Measurements from ENCODE around the gene GC. TPM values are rescaled to one million over a fixed set of nuclear protein-coding genes. Genes with fewer than 3 reads are reported as not detected.
"Not testable (repeated sequence)": the region's sequence is repeated elsewhere in the genome, so short reads cannot be mapped to it uniquely, and the experiment has no call there.

The GC gene
- total RNA-seq, 1 donor from 2014 or later, result not detected

DNA sequence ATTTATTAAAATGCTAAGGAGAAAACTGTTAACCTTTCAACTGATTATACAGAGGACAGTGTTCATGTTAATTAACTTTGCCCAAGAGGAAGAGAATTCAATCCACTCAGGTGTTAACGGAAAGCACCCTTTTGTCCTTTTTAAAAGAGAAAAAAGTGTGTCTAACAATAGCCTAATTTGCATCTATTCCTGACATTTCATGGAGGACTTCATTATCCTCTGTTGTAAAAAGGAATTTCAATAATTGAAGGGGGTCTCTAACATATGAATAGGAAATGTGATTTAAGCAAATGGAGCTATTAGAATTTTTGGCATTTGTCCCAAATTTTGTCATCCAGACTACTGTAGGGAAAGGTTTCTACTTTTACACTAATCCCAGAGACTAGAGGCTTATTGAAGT lies 44.6 kb upstream of the GC start:
- no peak overlapping the region for H3K27ac Mint-ChIP-seq (ENCODE audit: unreplicated experiment)
- no peaks in the 10 kb centered on the region for H3K36me3 Mint-ChIP-seq (ENCODE audit: unreplicated experiment)
- no peak overlapping the region for H3K4me3 Mint-ChIP-seq (ENCODE audit: unreplicated experiment)
- H3K9me3 Mint-ChIP-seq (ENCODE audit: unreplicated experiment), result no peaks in the 10 kb centered on the region
- no peaks in the 10 kb centered on the region for H3K4me1 Mint-ChIP-seq (ENCODE audit: unreplicated experiment)
- no peak for DNase-seq (ENCODE audit: extremely low spot score, unreplicated experiment)
- TF ChIP-seq, protein P1, sequence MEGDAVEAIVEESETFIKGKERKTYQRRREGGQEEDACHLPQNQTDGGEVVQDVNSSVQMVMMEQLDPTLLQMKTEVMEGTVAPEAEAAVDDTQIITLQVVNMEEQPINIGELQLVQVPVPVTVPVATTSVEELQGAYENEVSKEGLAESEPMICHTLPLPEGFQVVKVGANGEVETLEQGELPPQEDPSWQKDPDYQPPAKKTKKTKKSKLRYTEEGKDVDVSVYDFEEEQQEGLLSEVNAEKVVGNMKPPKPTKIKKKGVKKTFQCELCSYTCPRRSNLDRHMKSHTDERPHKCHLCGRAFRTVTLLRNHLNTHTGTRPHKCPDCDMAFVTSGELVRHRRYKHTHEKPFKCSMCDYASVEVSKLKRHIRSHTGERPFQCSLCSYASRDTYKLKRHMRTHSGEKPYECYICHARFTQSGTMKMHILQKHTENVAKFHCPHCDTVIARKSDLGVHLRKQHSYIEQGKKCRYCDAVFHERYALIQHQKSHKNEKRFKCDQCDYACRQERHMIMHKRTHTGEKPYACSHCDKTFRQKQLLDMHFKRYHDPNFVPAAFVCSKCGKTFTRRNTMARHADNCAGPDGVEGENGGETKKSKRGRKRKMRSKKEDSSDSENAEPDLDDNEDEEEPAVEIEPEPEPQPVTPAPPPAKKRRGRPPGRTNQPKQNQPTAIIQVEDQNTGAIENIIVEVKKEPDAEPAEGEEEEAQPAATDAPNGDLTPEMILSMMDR (IDR thresholded peaks at IDR 0.05), result no peak
- H3K27me3 Mint-ChIP-seq (ENCODE audit: unreplicated experiment), result peaks cover 3% of the 10 kb centered on the region

DNA sequence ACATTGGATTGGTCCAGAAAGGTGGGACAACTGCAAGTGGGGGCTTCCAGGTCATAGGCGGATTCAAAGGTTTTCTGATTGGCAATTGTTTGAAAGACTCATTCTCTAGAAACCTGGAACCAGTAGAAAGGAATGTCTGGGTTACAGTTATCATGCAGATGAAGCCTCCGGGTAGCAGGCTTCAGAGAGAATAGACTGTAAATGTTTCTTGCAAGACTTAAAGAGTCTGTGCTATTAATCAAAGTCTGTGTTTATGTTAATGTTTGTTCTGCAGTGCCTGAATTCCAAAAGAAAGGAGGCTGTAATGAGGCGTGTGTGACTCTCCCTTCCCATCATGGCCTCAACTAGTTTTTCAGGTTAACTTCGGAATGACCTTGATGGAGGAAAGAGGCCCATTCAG lies 43.9 kb upstream of the GC start:
- Mint-ChIP-seq H3K27me3 (ENCODE audit: unreplicated experiment) (no peaks in the 10 kb centered on the region), H3K27ac (ENCODE audit: unreplicated experiment) (no peak overlapping the region), H3K4me3 (ENCODE audit: unreplicated experiment) (no peak overlapping the region), H3K36me3 (ENCODE audit: unreplicated experiment) (no peaks in the 10 kb centered on the region), H3K9me3 (ENCODE audit: unreplicated experiment) (no peaks in the 10 kb centered on the region), H3K4me1 (ENCODE audit: unreplicated experiment) (no peaks in the 10 kb centered on the region)
- TF ChIP-seq, protein P1 (IDR thresholded peaks at IDR 0.05), result no peak
- no peak for DNase-seq (ENCODE audit: extremely low spot score, unreplicated experiment)

DNA sequence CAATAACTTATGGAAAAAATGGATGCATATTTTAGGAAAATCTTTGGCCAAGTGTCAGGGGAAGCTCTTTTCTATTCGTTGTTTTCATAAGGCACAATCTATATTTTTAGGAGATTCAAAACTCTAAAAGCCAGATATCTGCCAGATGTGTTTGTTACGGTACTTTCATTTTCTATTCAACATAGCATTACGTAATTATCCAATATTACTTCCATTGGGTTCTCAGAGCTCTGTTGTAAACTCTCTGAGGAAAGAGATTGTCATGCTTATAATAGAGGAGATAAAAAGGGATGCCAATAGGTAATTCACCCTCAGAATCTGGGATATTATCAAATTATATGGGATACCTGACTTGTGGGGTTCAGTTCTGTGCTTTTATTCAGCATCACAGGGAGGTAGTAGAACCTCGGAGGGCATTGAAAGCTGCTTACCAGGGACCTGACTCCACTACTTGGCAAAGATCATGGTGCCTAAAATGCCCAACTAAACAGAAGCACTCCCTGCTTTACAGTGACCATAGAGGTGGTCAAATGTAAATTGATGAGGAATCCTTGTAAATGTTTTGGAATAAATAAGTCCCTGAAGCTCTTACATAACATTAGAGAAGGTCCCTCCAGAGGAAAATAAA lies 32.9 kb upstream of the GC start:
- H3K36me3 Mint-ChIP-seq (ENCODE audit: unreplicated experiment), result no peaks in the 10 kb centered on the region
- no peak overlapping the region for H3K4me3 Mint-ChIP-seq (ENCODE audit: unreplicated experiment)
- no peaks in the 10 kb centered on the region for H3K9me3 Mint-ChIP-seq (ENCODE audit: unreplicated experiment)
- TF ChIP-seq, protein P1 (IDR thresholded peaks at IDR 0.05), result no peak
- H3K27ac Mint-ChIP-seq (ENCODE audit: unreplicated experiment), result no peak overlapping the region
- H3K27me3 Mint-ChIP-seq (ENCODE audit: unreplicated experiment), result no peaks in the 10 kb centered on the region
- no peak for DNase-seq (ENCODE audit: extremely low spot score, unreplicated experiment)
- no peaks in the 10 kb centered on the region for H3K4me1 Mint-ChIP-seq (ENCODE audit: unreplicated experiment)

DNA sequence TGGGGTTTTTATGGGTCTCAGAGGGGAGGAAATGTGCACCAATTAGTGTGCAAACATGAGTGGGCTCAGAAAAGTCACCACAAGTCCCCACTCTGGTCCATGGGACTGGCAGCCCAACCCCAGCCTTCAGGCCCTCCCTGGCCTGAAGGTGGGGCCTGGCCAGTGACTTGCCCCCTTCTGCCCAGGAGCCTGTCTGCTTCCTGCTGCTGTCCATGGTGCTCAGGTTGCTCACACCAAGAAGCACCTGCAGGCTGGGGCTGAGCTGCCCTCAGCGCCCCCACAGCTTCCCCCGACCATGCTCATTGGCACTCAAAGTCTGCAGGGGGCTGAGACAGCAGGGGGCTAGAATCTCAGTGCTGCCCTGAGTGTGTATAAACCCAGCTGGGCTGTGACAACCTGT lies 30.6 kb upstream of the GC start:
- Mint-ChIP-seq H3K36me3 (ENCODE audit: unreplicated experiment) (no peaks in the 10 kb centered on the region), H3K27me3 (ENCODE audit: unreplicated experiment) (no peaks in the 10 kb centered on the region), H3K4me1 (ENCODE audit: unreplicated experiment) (no peaks in the 10 kb centered on the region), H3K9me3 (ENCODE audit: unreplicated experiment) (no peaks in the 10 kb centered on the region), H3K27ac (ENCODE audit: unreplicated experiment) (no peak overlapping the region), H3K4me3 (ENCODE audit: unreplicated experiment) (no peak overlapping the region)
- DNase-seq (ENCODE audit: extremely low spot score, unreplicated experiment), result no peak
- TF ChIP-seq, protein P1 (IDR thresholded peaks at IDR 0.05), result no peak

DNA sequence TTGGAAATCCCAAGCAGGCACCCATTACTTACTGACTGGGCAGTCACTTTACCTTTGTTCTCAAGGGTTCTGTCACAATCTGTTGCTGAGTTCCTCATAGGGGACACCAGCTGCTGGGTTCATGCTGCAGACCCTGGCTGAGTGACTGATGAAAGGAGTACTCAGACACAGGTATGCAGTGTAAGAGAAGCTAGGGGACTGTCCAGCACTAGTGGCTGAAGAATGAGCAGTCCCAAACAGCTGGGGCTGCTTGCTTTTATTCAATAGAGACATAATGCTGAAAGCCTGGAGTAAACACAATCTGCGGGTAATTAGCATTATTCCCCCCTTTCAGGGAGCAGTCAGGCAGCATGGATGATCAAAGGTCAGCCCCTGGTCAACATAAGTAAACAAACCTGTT lies 25.9 kb upstream of the GC start:
- H3K36me3 Mint-ChIP-seq (ENCODE audit: unreplicated experiment); H3K9me3 Mint-ChIP-seq (ENCODE audit: unreplicated experiment); DNase-seq (ENCODE audit: extremely low spot score, unreplicated experiment); H3K4me3 Mint-ChIP-seq (ENCODE audit: unreplicated experiment); H3K27me3 Mint-ChIP-seq (ENCODE audit: unreplicated experiment); H3K4me1 Mint-ChIP-seq (ENCODE audit: unreplicated experiment); H3K27ac Mint-ChIP-seq (ENCODE audit: unreplicated experiment): not testable (repeated sequence)

DNA sequence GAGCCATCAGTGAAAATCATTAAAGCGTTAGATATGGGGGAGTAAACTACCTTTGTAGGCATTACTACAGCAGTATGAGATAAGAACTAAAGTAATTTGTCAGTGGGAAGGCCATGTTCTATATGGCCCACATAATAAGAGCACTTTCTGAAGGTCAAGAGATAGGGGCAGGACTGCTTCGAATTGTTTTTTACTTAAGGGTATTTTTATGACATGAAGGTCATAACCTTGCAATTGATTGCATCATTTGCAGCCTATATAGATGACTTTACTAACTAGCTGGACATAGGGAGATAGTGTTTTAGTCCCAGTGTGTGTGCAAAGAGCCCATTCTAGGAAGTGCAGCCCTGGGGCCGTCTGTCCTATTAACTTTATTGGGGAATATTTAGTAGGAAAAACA lies 23.6 kb upstream of the GC start:
- H3K27me3 Mint-ChIP-seq (ENCODE audit: unreplicated experiment), result no peaks in the 10 kb centered on the region
- no peak for DNase-seq (ENCODE audit: extremely low spot score, unreplicated experiment)
- H3K27ac Mint-ChIP-seq (ENCODE audit: unreplicated experiment), result no peak overlapping the region
- no peaks in the 10 kb centered on the region for H3K36me3 Mint-ChIP-seq (ENCODE audit: unreplicated experiment)
- no peaks in the 10 kb centered on the region for H3K9me3 Mint-ChIP-seq (ENCODE audit: unreplicated experiment)
- no peaks in the 10 kb centered on the region for H3K4me1 Mint-ChIP-seq (ENCODE audit: unreplicated experiment)
- TF ChIP-seq, protein P1 (IDR thresholded peaks at IDR 0.05), result no peak
- no peak overlapping the region for H3K4me3 Mint-ChIP-seq (ENCODE audit: unreplicated experiment)

DNA sequence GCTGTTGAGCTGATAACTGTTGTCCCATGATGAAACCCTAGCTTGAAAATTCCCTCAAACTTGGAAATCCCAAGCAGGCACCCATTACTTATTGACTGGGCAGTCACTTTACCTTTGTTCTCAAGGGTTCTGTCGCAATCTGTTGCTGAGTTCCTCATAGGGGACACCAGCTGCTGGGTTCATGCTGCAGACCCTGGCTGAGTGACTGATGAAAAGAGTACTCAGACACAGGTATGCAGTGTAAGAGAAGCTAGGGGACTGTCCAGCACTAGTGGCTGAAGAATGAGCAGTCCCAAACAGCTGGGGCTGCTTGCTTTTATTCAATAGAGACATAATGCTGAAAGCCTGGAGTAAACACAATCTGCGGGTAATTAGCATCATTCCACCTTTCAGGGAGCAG lies 21.4 kb upstream of the GC start:
- not testable (repeated sequence) for DNase-seq (ENCODE audit: extremely low spot score, unreplicated experiment); H3K27me3 Mint-ChIP-seq (ENCODE audit: unreplicated experiment); H3K4me3 Mint-ChIP-seq (ENCODE audit: unreplicated experiment); H3K36me3 Mint-ChIP-seq (ENCODE audit: unreplicated experiment); H3K9me3 Mint-ChIP-seq (ENCODE audit: unreplicated experiment); H3K27ac Mint-ChIP-seq (ENCODE audit: unreplicated experiment); H3K4me1 Mint-ChIP-seq (ENCODE audit: unreplicated experiment)

DNA sequence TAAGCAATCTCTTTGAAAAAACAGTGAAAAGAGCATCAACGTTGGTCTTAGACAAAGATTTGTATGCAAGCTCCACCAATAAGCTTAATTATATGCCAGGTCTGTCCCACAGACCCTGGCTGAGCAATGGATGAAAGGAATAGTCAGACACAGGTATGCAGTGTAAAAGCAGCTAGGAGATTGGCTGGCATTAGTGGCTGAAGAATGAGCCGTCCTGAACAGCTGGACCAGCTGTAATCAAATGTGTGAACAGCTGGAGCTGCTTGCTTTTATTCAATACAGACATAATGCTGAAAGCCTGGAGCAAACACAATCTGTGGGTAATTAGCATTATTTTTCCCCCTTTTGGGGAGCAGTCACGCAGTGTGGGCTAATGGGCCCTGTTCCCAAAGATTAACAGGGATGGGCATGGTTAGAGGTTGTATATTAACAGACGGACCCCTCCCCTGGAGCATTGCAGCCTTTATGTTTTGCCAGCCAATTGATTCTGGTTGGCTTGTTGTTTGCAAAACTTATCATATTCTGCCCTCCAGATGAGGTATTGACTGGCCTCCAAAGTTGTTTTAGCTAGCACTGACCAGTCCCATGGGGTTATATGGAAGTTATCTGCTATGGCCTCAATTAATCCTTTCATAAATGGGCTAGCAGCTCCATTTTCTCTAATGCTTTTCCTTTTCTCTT lies 20.3 kb upstream of the GC start:
- H3K27me3 Mint-ChIP-seq (ENCODE audit: unreplicated experiment); H3K36me3 Mint-ChIP-seq (ENCODE audit: unreplicated experiment); H3K4me1 Mint-ChIP-seq (ENCODE audit: unreplicated experiment); DNase-seq (ENCODE audit: extremely low spot score, unreplicated experiment); H3K27ac Mint-ChIP-seq (ENCODE audit: unreplicated experiment); H3K9me3 Mint-ChIP-seq (ENCODE audit: unreplicated experiment); H3K4me3 Mint-ChIP-seq (ENCODE audit: unreplicated experiment): not testable (repeated sequence)

All from osteocyte (in vitro differentiated cells).